NCI-H526 (cell line): ENCODE data around the gene SOX18.

Experiments used
- DNase-seq, 2 experiments: peaks; one replicate each; lab custom pipeline; 2025; lab: John Stamatoyannopoulos, UW

The SOX18 gene

GRCh38 chr20:64038565-64039292 lies 10.7 kb downstream of the SOX18 start:
- DNase-seq, result peak; percentile 42 to 91

- DNase-seq, result peak in 1 of 2 experiments; percentile 83
These were observed 11.2 kb downstream of the SOX18 start for GRCh38 chr20:64038224-64038564.

- peak in 1 of 2 experiments; percentile 54 for DNase-seq
These were observed 11.8 kb downstream of the SOX18 start for GRCh38 chr20:64037498-64038213.

- DNase-seq, result no peak
These were observed 12.3 kb downstream of the SOX18 start for GRCh38 chr20:64037199-64037497.

- no peak for DNase-seq
These were observed 12.9 kb downstream of the SOX18 start for GRCh38 chr20:64036346-64037198.

GRCh38 chr20:64035933-64036345 lies 13.5 kb downstream of the SOX18 start, which contains the start of gene C20orf204:
Gene C20orf204 (plus strand): TSS chr20:64036182. CDS start chr20:64036324, 142 bp downstream.
- no peak for DNase-seq

GRCh38 chr20:64035066-64035932 lies 14.1 kb downstream of the SOX18 start:
- no peak for DNase-seq

- DNase-seq, result no peak
These were observed 15.4 kb downstream of the SOX18 start for GRCh38 chr20:64033981-64034493.

- DNase-seq, result no peak
These were observed 16.5 kb downstream of the SOX18 start for GRCh38 chr20:64032706-64033624.

GRCh38 chr20:64031822-64032314 lies 17.6 kb downstream of the SOX18 start:
- DNase-seq, result no peak

GRCh38 chr20:64030371-64031134 lies 18.9 kb downstream of the SOX18 start:
- no peak for DNase-seq

GRCh38 chr20:64029293-64030117 lies 19.9 kb downstream of the SOX18 start:
- no peak for DNase-seq

- no peak for DNase-seq
These were observed 21.3 kb downstream of the SOX18 start for GRCh38 chr20:64027981-64028685.

GRCh38 chr20:64025826-64026412 lies 23.5 kb downstream of the SOX18 start:
- no peak for DNase-seq

- DNase-seq, result no peak
These were observed 24.2 kb downstream of the SOX18 start for GRCh38 chr20:64025101-64025825.

GRCh38 chr20:64024141-64024990 lies 25.1 kb downstream of the SOX18 start:
- no peak for DNase-seq
